B cell (primary cell): Measurements from ENCODE around the gene BUD31. TPM values are rescaled to one million over a fixed set of nuclear protein-coding genes. Genes with fewer than 3 reads are reported as not detected.

ENCODE experiments used
- ATAC-seq: fragments of 200-7000 bp; cut with Tn5 transposase; one replicate; pipeline ENCODE4 v1.10.0; 2021; ENCODE audit warnings: low read depth, mild to moderate bottlenecking, moderate number of reproducible peaks, moderate library complexity
- CTCF ChIA-PET: fragments of 350-600 bp; sonication (Branson Sonifier 250); formaldehyde crosslinking; loops from one replicate; lab custom pipeline; 2021; ENCODE audit warnings: antibody characterized with exemption, inconsistent platforms; lab: Charles Lee
- POLR2A ChIA-PET: fragments of 350-600 bp; sonication (Branson Sonifier 250); formaldehyde crosslinking; loops from one replicate; lab custom pipeline; 2021; ENCODE audit warnings: antibody characterized with exemption; lab: Charles Lee
- DNase-seq: peaks from one replicate; pipeline ENCODE4 v3.0.0; 2013
- H2AFZ ChIP-seq: 2 replicates; pipeline ENCODE4 v1.6.1; 2012; ENCODE audit warnings: mild to moderate bottlenecking, low read depth, low read length; ENCODE audit not compliant: insufficient read depth, poor library complexity, severe bottlenecking
- H3K27ac ChIP-seq, 2 donors: 1 replicate in 1 of 2; 2 replicates in 1 of 2; pipeline ENCODE4 v1.5.1; 2012 to 2013; ENCODE audit warnings: low read length in 2 of 2, mild to moderate bottlenecking in 2 of 2, moderate library complexity in 1 of 2
- H3K27me3 ChIP-seq, 4 experiments: fragments of 200-600 bp in 1 of 4; sonication (generic) in 1 of 4; replicated peaks in 1 of 4; 1 replicate in 2 of 4; 2 replicates in 2 of 4; pipeline versions ENCODE4 v1.6.1 to v1.7.0; 2013 to 2016; ENCODE audit warnings: low read length in 3 of 4, mild to moderate bottlenecking in 2 of 4, mixed read lengths in 1 of 4, moderate library complexity in 1 of 4; ENCODE audit not compliant: insufficient read depth in 4 of 4, control insufficient read depth in 3 of 4; ENCODE audit errors: control extremely low read depth in 1 of 4
- H3K36me3 ChIP-seq, 2 experiments: replicated peaks in 1 of 2; 1 replicate in 1 of 2; 2 replicates in 1 of 2; pipeline versions ENCODE4 v1.6.1 to v1.7.1; 2013; ENCODE audit warnings: low read length in 1 of 2; ENCODE audit not compliant: insufficient read depth in 2 of 2, control insufficient read depth in 1 of 2; ENCODE audit errors: control extremely low read depth in 1 of 2, extremely low read depth in 1 of 2
- H3K4me1 ChIP-seq, 2 donors: fragments of 200-600 bp in 1 of 2; sonication (generic) in 1 of 2; 1 replicate in 1 of 2; 2 replicates in 1 of 2; pipeline versions ENCODE4 v1.5.1 to v1.6.1; 2013 to 2017; ENCODE audit warnings: low read length in 2 of 2; ENCODE audit not compliant: control insufficient read depth in 2 of 2, insufficient read depth in 2 of 2
- H3K4me2 ChIP-seq: replicated peaks from 2 replicates; pipeline ENCODE3; 2012; ENCODE audit warnings: mild to moderate bottlenecking, low read depth, low read length; ENCODE audit not compliant: poor library complexity, severe bottlenecking
- H3K4me3 ChIP-seq, 5 experiments: fragments of 200-600 bp in 1 of 5; sonication (generic) in 1 of 5; 1 replicate in 3 of 5; 2 replicates in 2 of 5; pipeline versions ENCODE4 v1.5.1 to v1.7.0; 2011 to 2016; ENCODE audit warnings: low read length in 4 of 5, mild to moderate bottlenecking in 4 of 5, low read depth in 2 of 5, control low read depth in 1 of 5, moderate library complexity in 1 of 5; ENCODE audit not compliant: insufficient read depth in 1 of 5; ENCODE audit errors: control extremely low read depth in 1 of 5, extremely low read depth in 1 of 5
- H3K79me2 ChIP-seq: fragments of 200-600 bp; sonication (generic); one replicate; pipeline ENCODE4 v1.6.0; 2016; ENCODE audit warnings: low read length; ENCODE audit not compliant: control insufficient read depth, insufficient read depth
- H3K9ac ChIP-seq: fragments of 200-600 bp; sonication (generic); 2 replicates; pipeline ENCODE4 v1.6.1; 2017; ENCODE audit warnings: mild to moderate bottlenecking, low read length, moderate library complexity
- H3K9me3 ChIP-seq, 3 donors: one replicate each; pipeline versions ENCODE4 v1.6.1 to v1.7.1; 2013; ENCODE audit warnings: low read length in 2 of 3; ENCODE audit not compliant: control insufficient read depth in 2 of 3, insufficient read depth in 1 of 3; ENCODE audit errors: control extremely low read depth in 1 of 3
- H4K20me1 ChIP-seq: 2 replicates; pipeline ENCODE4 v1.6.0; 2012; ENCODE audit warnings: mild to moderate bottlenecking, low read length; ENCODE audit not compliant: insufficient read depth, control insufficient read depth, poor library complexity, severe bottlenecking
- H3K27ac Mint-ChIP-seq: one replicate; pipeline ENCODE4 v1.8.0; 2021; ENCODE audit warnings: mixed read lengths
- H3K27me3 Mint-ChIP-seq: one replicate; pipeline ENCODE4 v1.8.0; 2021; ENCODE audit warnings: mixed read lengths
- H3K4me1 Mint-ChIP-seq: one replicate; pipeline ENCODE4 v1.8.0; 2021; ENCODE audit warnings: mixed read lengths
- H3K4me3 Mint-ChIP-seq: one replicate; pipeline ENCODE4 v1.8.0; 2021; ENCODE audit warnings: mixed read lengths
- H3K9me3 Mint-ChIP-seq: one replicate; pipeline ENCODE4 v1.8.0; 2022; ENCODE audit warnings: mixed read lengths; ENCODE audit not compliant: insufficient read depth
- EZH2 ChIP-seq: IDR thresholded peaks from 2 replicates; pipeline ENCODE4 v1.6.1; 2012; ENCODE audit warnings: borderline replicate concordance, low read depth, mild to moderate bottlenecking, moderate library complexity, low read length; ENCODE audit not compliant: insufficient read depth, poor library complexity, severe bottlenecking
- WGBS: methylation state at CpG from one replicate; pipeline ENCODE4 v1.1.5; 2013; ENCODE audit warnings: missing lambda C conversion rate; ENCODE audit not compliant: insufficient coverage; 5-methylcytosine and 5-hydroxymethylcytosine counted together
- intact Hi-C: fragments of 100-400 bp; cut with micrococcal nuclease; formaldehyde crosslinking; loops from one replicate; pipeline ENCODE4 v1.10.0; 2022
- polyA plus RNA-seq: library from polyadenylated mRNA; depleted of rRNA; stranded (reverse); fragments of >200 nt; gene quantifications from 2 replicates; pipeline ENCODE4 v1.2.3, GENCODE V29; 2012
- total RNA-seq, 2 donors: library from RNA; stranded (reverse); fragments of 120-200 nt in 1 of 2; gene quantifications; 1 replicate in 1 of 2; 2 replicates in 1 of 2; pipeline versions ENCODE4 v1.2.3 to v1.2.4, GENCODE V29; 2013 to 2022
- TF ChIP-seq, protein P1 (sequence below): fragments of 200-600 bp; IDR thresholded peaks from one replicate; pipeline ENCODE4 v1.8.0; 2022; ENCODE audit warnings: antibody characterized with exemption, mild to moderate bottlenecking

Gene BUD31
- total and polyA plus RNA-seq, 2 donors (not counting 1 experiment from before 2014, with no cell fraction given): 57.8 to 69.4 TPM

DNA sequence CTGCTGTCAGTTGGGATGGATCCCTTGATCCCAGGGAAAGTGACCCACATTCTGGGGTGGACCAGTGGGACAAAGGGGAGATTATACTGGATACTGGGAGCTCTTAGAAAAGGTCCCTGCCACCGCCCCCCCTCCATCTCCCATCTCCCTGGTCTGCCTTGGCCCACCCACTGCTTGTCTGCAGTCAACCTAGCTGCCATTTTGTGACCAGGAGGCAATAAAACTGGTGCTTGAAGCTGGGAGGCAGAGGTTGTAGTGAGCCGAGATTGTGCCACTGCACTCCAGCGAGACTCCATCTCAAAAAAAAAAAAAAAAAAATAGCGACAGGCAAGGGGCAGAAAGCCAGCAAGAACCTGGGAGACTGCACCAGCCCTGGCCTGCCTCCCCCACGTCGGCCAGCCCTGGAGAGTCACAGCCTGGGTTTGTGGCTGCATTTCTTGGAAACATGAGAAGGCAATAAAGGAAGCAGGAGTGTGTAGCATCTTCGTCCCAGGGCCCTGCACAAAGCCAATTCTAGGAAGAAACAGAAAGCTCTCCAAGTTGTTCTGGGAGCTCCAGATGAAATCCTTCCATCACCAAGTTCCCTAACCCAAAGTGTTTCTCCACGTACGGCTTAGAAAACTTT lies 38.9 kb upstream of the BUD31 start:
- TF ChIP-seq, protein P1, sequence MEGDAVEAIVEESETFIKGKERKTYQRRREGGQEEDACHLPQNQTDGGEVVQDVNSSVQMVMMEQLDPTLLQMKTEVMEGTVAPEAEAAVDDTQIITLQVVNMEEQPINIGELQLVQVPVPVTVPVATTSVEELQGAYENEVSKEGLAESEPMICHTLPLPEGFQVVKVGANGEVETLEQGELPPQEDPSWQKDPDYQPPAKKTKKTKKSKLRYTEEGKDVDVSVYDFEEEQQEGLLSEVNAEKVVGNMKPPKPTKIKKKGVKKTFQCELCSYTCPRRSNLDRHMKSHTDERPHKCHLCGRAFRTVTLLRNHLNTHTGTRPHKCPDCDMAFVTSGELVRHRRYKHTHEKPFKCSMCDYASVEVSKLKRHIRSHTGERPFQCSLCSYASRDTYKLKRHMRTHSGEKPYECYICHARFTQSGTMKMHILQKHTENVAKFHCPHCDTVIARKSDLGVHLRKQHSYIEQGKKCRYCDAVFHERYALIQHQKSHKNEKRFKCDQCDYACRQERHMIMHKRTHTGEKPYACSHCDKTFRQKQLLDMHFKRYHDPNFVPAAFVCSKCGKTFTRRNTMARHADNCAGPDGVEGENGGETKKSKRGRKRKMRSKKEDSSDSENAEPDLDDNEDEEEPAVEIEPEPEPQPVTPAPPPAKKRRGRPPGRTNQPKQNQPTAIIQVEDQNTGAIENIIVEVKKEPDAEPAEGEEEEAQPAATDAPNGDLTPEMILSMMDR: no peak
- no peak for TF ChIP-seq EZH2
- Histone ChIP-seq H3K4me3 (no peak overlapping the region), H3K79me2 (peaks cover 21% of the 10 kb centered on the region), H3K27me3 (no peaks in the 10 kb centered on the region), H2AFZ (no peak overlapping the region), H3K36me3 (peaks cover 0 to 17% of the 10 kb centered on the region in 2 experiments), H4K20me1 (peaks cover 20% of the 10 kb centered on the region), H3K4me2 (no peak overlapping the region), H3K9ac (no peak overlapping the region), H3K9me3 (no peaks in the 10 kb centered on the region), H3K4me1 (peaks cover 3 to 4% of the 10 kb centered on the region in 2 donors), H3K27ac (no peak overlapping the region)
- Mint-ChIP-seq H3K27ac (no peak overlapping the region), H3K9me3 (no peaks in the 10 kb centered on the region), H3K4me3 (no peak overlapping the region), H3K27me3 (no peaks in the 10 kb centered on the region), H3K4me1 (peaks cover 4% of the 10 kb centered on the region)
- 72% methylated on average over 6 of the region's 9 CpGs for WGBS
- ChIA-PET POLR2A (no interaction called here), CTCF (interaction anchor here (0.6 to 1.5 kb wide), 3 partner anchors 16 to 684 kb away, joined by 3 read pairs; no protein-coding TSS in a partner anchor)
- ATAC-seq (no peak), DNase-seq (no peak)
- intact Hi-C loops: loop anchor here (10.0 kb wide), 3 partner anchors 105 to 225 kb away; partner anchors contain the start of genes FAM200A, SMURF1, ZNF655 and ZNF789

DNA sequence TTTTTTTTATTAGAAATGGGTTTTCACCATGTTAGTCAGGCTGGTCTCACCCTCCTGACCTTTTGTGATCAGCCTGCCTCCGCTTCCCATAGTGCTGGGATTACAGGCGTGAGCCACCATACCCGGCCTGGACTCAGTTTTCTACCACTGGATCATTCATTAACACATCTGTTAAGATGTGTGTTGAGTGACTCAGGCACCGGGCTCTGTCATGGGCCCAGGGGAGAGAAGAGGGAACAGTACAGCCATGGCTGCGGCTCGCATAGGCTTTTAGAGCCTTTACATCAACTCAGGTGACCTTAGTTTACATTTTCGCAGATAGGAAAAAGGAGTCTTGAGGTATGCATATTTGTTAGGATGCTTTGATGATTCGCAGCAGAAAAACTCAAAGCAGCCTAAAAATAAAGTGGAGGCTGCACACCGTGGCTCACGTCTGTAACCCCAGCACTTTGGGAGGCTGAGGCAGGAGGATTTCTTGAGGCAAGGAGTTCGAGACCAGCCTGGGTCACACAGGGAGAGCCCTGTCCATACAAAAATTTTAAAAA lies 37.3 kb upstream of the BUD31 start:
- no peak for DNase-seq
- POLR2A ChIA-PET: no interaction called here
- Histone ChIP-seq H3K27me3 (no peaks in the 10 kb centered on the region), H3K4me2 (no peak overlapping the region), H3K36me3 (peaks cover 0 to 8% of the 10 kb centered on the region in 2 experiments), H3K4me3 (no peak overlapping the region), H3K9me3 (no peaks in the 10 kb centered on the region), H3K79me2 (peaks cover 37% of the 10 kb centered on the region), H3K27ac (no peak overlapping the region), H3K9ac (no peak overlapping the region), H3K4me1 (peaks cover 11 to 16% of the 10 kb centered on the region in 2 donors), H4K20me1 (peaks cover 24% of the 10 kb centered on the region), H2AFZ (no peak overlapping the region)
- H3K27ac Mint-ChIP-seq: no peak overlapping the region
- no peaks in the 10 kb centered on the region for H3K9me3 Mint-ChIP-seq
- CTCF ChIA-PET: interaction anchor here (1.0 kb wide), 1 partner anchor 22 kb away, joined by 3 read pairs; no protein-coding TSS in a partner anchor
- intact Hi-C loops: loop anchor here (10.0 kb wide), 3 partner anchors 103 to 227 kb away; partner anchors contain the start of genes FAM200A, SMURF1, ZNF655 and ZNF789
- no peaks in the 10 kb centered on the region for H3K27me3 Mint-ChIP-seq
- no peak overlapping the region for H3K4me3 Mint-ChIP-seq
- ATAC-seq: no peak
- TF ChIP-seq, protein P1: no peak
- TF ChIP-seq EZH2: no peak
- WGBS: 98% methylated on average over 10 of the region's 11 CpGs
- H3K4me1 Mint-ChIP-seq: peaks cover 6% of the 10 kb centered on the region
